Measurements from ENCODE around the gene OR4E2.

OR4E2 gene

GRCh38 chr14:21656980-21657379 lies 3.3 kb downstream of the OR4E2 start:
- Histone ChIP-seq H3K4me3 (replicated peaks; ENCODE audit: insufficient read depth, low read length) (no peak overlapping the region), H3K27ac (replicated peaks) (no peak overlapping the region), H3K27me3 (ENCODE audit: insufficient read depth, poor library complexity, severe bottlenecking) (no peaks in the 10 kb centered on the region)
- no peak for DNase-seq (ENCODE audit: low read depth in 1 of 2, low spot score in 1 of 2)
- no peak for TF ChIP-seq REST (IDR thresholded peaks at IDR 0.05; ENCODE audit: insufficient replicate concordance, low read depth)
- TF ChIP-seq GABPA (IDR thresholded peaks at IDR 0.05; ENCODE audit: low read depth): no peak
- no peak for TF ChIP-seq POLR2AphosphoS5 (IDR thresholded peaks at IDR 0.05; ENCODE audit: low read depth)
- TF ChIP-seq SPI1 (IDR thresholded peaks at IDR 0.05; ENCODE audit: borderline replicate concordance, low read depth): no peak
- TF ChIP-seq CTCF (IDR thresholded peaks at IDR 0.05; ENCODE audit: insufficient read depth, low read length): no peak

GRCh38 chr14:21668377-21668776 lies 14.7 kb downstream of the OR4E2 start:
- Histone ChIP-seq H3K27me3 (ENCODE audit: insufficient read depth, poor library complexity, severe bottlenecking) (no peaks in the 10 kb centered on the region), H3K27ac (replicated peaks) (no peak overlapping the region), H3K4me3 (replicated peaks; ENCODE audit: insufficient read depth, low read length) (no peak overlapping the region)
- TF ChIP-seq GABPA (IDR thresholded peaks at IDR 0.05; ENCODE audit: low read depth) (no peak), POLR2AphosphoS5 (IDR thresholded peaks at IDR 0.05; ENCODE audit: low read depth) (no peak), CTCF (IDR thresholded peaks at IDR 0.05; ENCODE audit: insufficient read depth, low read length) (no peak), REST (IDR thresholded peaks at IDR 0.05; ENCODE audit: insufficient replicate concordance, low read depth) (no peak), SPI1 (IDR thresholded peaks at IDR 0.05; ENCODE audit: borderline replicate concordance, low read depth) (no peak)
- DNase-seq (ENCODE audit: low read depth in 1 of 2, low spot score in 1 of 2): no peak

GRCh38 chr14:21669284-21669683 lies 15.6 kb downstream of the OR4E2 start:
- no peak for TF ChIP-seq POLR2AphosphoS5 (IDR thresholded peaks at IDR 0.05; ENCODE audit: low read depth)
- no peak for TF ChIP-seq REST (IDR thresholded peaks at IDR 0.05; ENCODE audit: insufficient replicate concordance, low read depth)
- TF ChIP-seq GABPA (IDR thresholded peaks at IDR 0.05; ENCODE audit: low read depth): no peak
- TF ChIP-seq SPI1 (IDR thresholded peaks at IDR 0.05; ENCODE audit: borderline replicate concordance, low read depth): no peak
- no peak for TF ChIP-seq CTCF (IDR thresholded peaks at IDR 0.05; ENCODE audit: insufficient read depth, low read length)
- DNase-seq (ENCODE audit: low read depth in 1 of 2, low spot score in 1 of 2): no peak
- Histone ChIP-seq H3K27me3 (ENCODE audit: insufficient read depth, poor library complexity, severe bottlenecking) (no peaks in the 10 kb centered on the region), H3K4me3 (replicated peaks; ENCODE audit: insufficient read depth, low read length) (no peak overlapping the region), H3K27ac (replicated peaks) (no peak overlapping the region)

All from HL-60 (cell line).